Prostate gland (tissue), 2 donors: ENCODE measurements around the gene RPTOR. TPM values are rescaled to one million over a fixed set of nuclear protein-coding genes. Genes with fewer than 3 reads are reported as not detected.

Experiments used
- DNase-seq: peaks from one replicate; pipeline ENCODE4 v3.0.0-alpha.2; 2019; ENCODE audit warnings: low spot score
- H3K27ac ChIP-seq, 2 donors: fragments of 200-600 bp; sonication (generic); 2 replicates each; pipeline ENCODE4 v1.5.1; 2017 to 2019
- H3K27me3 ChIP-seq: fragments of 200-600 bp; sonication (generic); replicated peaks from 2 replicates; pipeline ENCODE4 v1.5.1; 2019; ENCODE audit not compliant: insufficient read depth
- H3K36me3 ChIP-seq, 2 donors: fragments of 200-600 bp; sonication (generic); 1 replicate in 1 of 2; 2 replicates in 1 of 2; pipeline versions ENCODE4 v1.5.1 to v1.8.1; 2017 to 2019
- H3K4me1 ChIP-seq: fragments of 200-600 bp; sonication (generic); replicated peaks from 2 replicates; pipeline ENCODE4 v1.5.1; 2019
- H3K4me3 ChIP-seq, 2 donors: fragments of 200-600 bp; sonication (generic); 2 replicates each; pipeline ENCODE4 v1.5.1; 2017 to 2019
- H3K9me3 ChIP-seq: fragments of 200-600 bp; sonication (generic); 2 replicates; pipeline ENCODE4 v1.5.1; 2017
- CTCF ChIP-seq, 4 experiments: fragments of 200-600 bp in 2 of 4; fragments of 450-650 bp in 2 of 4; sonication (generic) in 2 of 4; IDR thresholded peaks; 1 replicate in 3 of 4; 2 replicates in 1 of 4; pipeline ENCODE4 v1.5.1; 2016 to 2019; ENCODE audit warnings: antibody characterized with exemption in 4 of 4, mild to moderate bottlenecking in 2 of 4, moderate library complexity in 2 of 4
- POLR2A ChIP-seq: fragments of 450-650 bp; IDR thresholded peaks from one replicate; pipeline ENCODE4 v1.6.1; 2016; ENCODE audit warnings: antibody characterized with exemption, mild to moderate bottlenecking
- POLR2AphosphoS5 ChIP-seq: sonication (generic); formaldehyde crosslinking; IDR thresholded peaks from one replicate; pipeline ENCODE4 v1.6.1; 2017; ENCODE audit warnings: antibody characterized with exemption
- WGBS: methylation state at CpG from one replicate; pipeline ENCODE4 v1.1.5; 2018; 5-methylcytosine and 5-hydroxymethylcytosine counted together
- intact Hi-C: fragments of 100-400 bp; cut with DNase I; formaldehyde crosslinking; loops from one replicate; pipeline ENCODE4 v1.14.2; 2022
- total RNA-seq, 2 donors: library from RNA; depleted of rRNA; stranded (reverse); fragments of >200 nt; gene quantifications; one replicate each; pipeline ENCODE4 v1.1.0, GENCODE V29; 2016

Gene RPTOR
- total RNA-seq, 2 donors from 2014 or later = 30.3 to 62.5 TPM

DNA sequence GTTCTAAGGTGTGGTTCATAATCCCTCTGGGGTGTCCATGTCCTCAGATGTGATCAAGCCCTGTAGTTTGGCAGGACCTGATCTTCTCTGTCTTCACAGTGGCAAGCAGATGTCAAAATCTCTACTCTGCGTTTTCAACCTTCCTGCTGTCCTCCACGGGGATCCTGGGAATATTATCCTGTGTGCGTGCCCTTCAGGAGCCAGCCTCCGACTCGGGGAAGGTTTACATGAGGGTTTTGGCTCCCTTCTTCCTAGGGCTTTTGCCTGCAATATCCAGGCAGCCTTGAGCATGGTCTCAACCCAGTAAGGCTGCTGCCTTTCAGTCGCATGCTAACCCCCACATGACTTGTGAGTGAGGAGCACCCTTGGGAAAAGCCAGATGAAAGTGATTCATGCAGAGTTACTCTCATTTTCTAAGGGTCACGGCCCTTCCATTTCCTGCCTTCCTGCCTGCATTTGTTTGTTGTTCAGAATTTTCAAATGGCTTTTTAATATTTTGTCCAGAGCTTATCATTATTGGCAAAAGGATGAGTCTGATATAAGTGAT lies 244.8 kb downstream of the RPTOR start:
- Histone ChIP-seq H3K9me3 (no peaks in the 10 kb centered on the region), H3K36me3 (no peaks in the 10 kb centered on the region), H3K27me3 (no peaks in the 10 kb centered on the region), H3K4me3 (no peak overlapping the region), H3K27ac (no peak overlapping the region), H3K4me1 (no peaks in the 10 kb centered on the region)
- intact Hi-C loops = loop anchor here (5.0 kb wide), 1 partner anchor 112 kb away; no protein-coding TSS in a partner anchor
- TF ChIP-seq POLR2AphosphoS5 = peak; percentile 25
- TF ChIP-seq POLR2A = no peak
- no peak for TF ChIP-seq CTCF (IDR thresholded peaks at IDR 0.05)
- no peak for DNase-seq
- 61% methylated on average over 7 of the region's 7 CpGs for WGBS

- intact Hi-C loops = no loop called here
- 86% methylated on average over 10 of the region's 13 CpGs for WGBS
- Histone ChIP-seq H3K27me3 (no peaks in the 10 kb centered on the region), H3K4me1 (no peaks in the 10 kb centered on the region), H3K9me3 (no peaks in the 10 kb centered on the region), H3K4me3 (no peak overlapping the region), H3K36me3 (no peaks in the 10 kb centered on the region), H3K27ac (no peak overlapping the region)
- DNase-seq = no peak
- TF ChIP-seq POLR2AphosphoS5 (no peak), POLR2A (no peak), CTCF (IDR thresholded peaks at IDR 0.05) (no peak)
These were observed 245.6 kb downstream of the RPTOR start for GRCh38 chr17:80790021-80790765.

DNA sequence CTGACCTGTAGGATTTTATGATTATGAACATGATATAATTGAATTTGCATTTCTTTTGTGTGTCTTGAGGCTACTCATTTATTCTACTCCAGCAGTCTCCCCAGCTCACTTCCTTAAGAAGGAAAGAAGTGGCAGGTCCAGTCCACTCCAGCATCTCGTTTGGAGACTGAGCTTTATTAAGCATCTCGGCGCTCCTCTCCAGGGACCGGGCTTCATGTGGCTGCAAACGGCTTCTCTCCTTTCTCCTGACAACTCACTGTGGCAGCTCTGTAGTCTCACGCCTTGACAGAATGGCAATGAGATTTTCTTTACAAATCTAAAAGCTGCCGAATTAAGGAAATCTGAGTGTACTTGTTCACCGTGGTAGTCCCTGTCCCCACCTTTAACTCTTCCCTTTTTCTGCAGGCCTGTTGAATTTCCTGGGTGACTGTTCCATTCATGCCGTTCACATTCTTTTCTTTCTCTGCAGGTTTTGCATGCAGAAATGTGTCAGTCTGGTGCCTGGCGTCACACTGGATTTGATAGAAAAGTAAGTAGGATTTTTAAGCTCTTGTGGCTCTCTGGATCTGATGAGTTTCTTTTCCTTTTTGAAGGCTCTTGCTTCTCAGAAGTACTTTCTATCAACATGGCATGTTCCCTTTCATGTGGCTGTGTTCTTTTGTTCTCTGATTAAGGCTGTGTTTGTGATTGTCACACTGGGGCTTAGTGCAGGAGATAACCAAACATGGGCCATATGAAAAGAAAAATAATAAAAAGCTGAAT lies 246.5 kb downstream of the RPTOR start:
- Histone ChIP-seq H3K4me1 (no peaks in the 10 kb centered on the region), H3K27me3 (no peaks in the 10 kb centered on the region), H3K36me3 (no peaks in the 10 kb centered on the region), H3K27ac (peak overlapping the region in 1 of 2 donors; percentile 30), H3K4me3 (no peak overlapping the region), H3K9me3 (no peaks in the 10 kb centered on the region)
- TF ChIP-seq CTCF (IDR thresholded peaks at IDR 0.05) (no peak), POLR2A (no peak), POLR2AphosphoS5 (no peak)
- 69% methylated on average over 10 of the region's 10 CpGs for WGBS
- no peak for DNase-seq
- intact Hi-C loops = no loop called here

DNA sequence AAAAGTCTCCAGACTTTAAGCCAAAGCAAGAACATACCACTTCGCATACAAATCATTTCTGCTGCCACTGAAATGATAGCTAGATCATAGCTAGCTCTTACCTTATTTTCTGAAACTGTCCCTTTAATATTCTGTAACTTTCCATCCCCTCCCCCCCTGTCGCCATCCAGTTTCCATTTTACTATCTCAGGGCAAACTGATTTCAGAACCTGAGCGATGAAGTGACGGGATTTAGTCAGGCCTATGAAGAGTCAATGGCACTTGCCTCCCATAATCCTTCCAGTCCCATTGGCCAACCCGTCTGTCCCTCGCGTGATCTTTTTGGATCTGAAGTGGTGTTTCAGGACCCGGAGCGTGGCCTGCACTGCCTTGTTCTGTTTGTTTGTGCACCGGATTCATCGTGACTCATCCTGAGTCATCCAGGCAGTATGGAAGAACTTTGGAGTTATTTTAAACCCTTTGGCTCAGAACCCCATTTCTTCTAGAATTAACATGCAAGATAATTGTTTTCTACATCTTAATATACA lies 247.2 kb downstream of the RPTOR start:
- no peaks in the 10 kb centered on the region for H3K4me1 ChIP-seq
- H3K27ac ChIP-seq = peak overlapping the region; percentile 30 to 41
- DNase-seq = no peak
- no peaks in the 10 kb centered on the region for H3K9me3 ChIP-seq
- no peaks in the 10 kb centered on the region for H3K36me3 ChIP-seq
- no peaks in the 10 kb centered on the region for H3K27me3 ChIP-seq
- intact Hi-C loops = no loop called here
- 39% methylated on average over 11 of the region's 11 CpGs for WGBS
- TF ChIP-seq CTCF (IDR thresholded peaks at IDR 0.05) = no peak
- peak; percentile 67 for TF ChIP-seq POLR2AphosphoS5
- no peak for TF ChIP-seq POLR2A
- no peak overlapping the region for H3K4me3 ChIP-seq
